ENCODE data around the gene FGD2. TPM values are rescaled to one million over a fixed set of nuclear protein-coding genes. Genes with fewer than 3 reads are reported as not detected.

Gene FGD2
- total and polyA plus RNA-seq, 9 of the 15 experiments (the other 6 are each of a cell fraction or from before 2014, with no cell fraction given): 0.09 TPM; not detected in 8

GRCh38 chr6:37058084-37058586 is 52.7 kb downstream of the FGD2 start (continued):
- TF ChIP-seq ID3 (CRISPR knock-in tag; IDR thresholded peaks at IDR 0.05): no peak
- no peak for TF ChIP-seq ID3 (tag; IDR thresholded peaks at IDR 0.05)
- TF ChIP-seq AFF1 (IDR thresholded peaks at IDR 0.05; ENCODE audit: low read depth in 1 of 2, partially characterized antibody in 2 of 2): peak; percentile 48 to 51
- TF ChIP-seq ZBTB17 (CRISPR knock-in tag; IDR thresholded peaks at IDR 0.05): no peak
- TF ChIP-seq MLLT1 (IDR thresholded peaks at IDR 0.05): peak; percentile 77 to 78; a peak in 2 of 4 replicates
- TF ChIP-seq ZNF507 (tag; conservative IDR thresholded peaks at IDR 0.05): no peak
- TF ChIP-seq SP1 (CRISPR knock-in tag; IDR thresholded peaks at IDR 0.05): peak; percentile 12; the same call in 1 of the 2 replicates
- peak; percentile 75; the same call in 1 of the 2 replicates for TF ChIP-seq ZNF592 (IDR thresholded peaks at IDR 0.05)
- no peak for TF ChIP-seq ATF1 (CRISPR knock-in tag; IDR thresholded peaks at IDR 0.05)
- TF ChIP-seq ATF1 (tag; IDR thresholded peaks at IDR 0.05): 0 out of 2 replicates have a peak, but pooled peaks have one; percentile 24
- 0 out of 2 replicates have a peak, but pooled peaks have one; percentile 28 for TF ChIP-seq CC2D1A (IDR thresholded peaks at IDR 0.05)
